Measurements from ENCODE around the gene MXD4.
A peak's percentile ranks its signal among the peaks of the same experiment; 100 is the strongest.
"Not testable (repeated sequence)": the region's sequence is repeated elsewhere in the genome, so short reads cannot be mapped to it uniquely, and the experiment has no call there.

Gene MXD4

GRCh38 chr4:2250357-2251072, 11.4 kb downstream of the MXD4 start:
- DNase-seq (ENCODE audit: low spot score): no peak

- DNase-seq (ENCODE audit: low spot score): no peak
These were observed 12.2 kb downstream of the MXD4 start for GRCh38 chr4:2249526-2250356.

GRCh38 chr4:2248821-2249261, 13.1 kb downstream of the MXD4 start:
- DNase-seq (ENCODE audit: low spot score): no peak

- DNase-seq (ENCODE audit: low spot score): no peak
These were observed 13.7 kb downstream of the MXD4 start for GRCh38 chr4:2248044-2248780.

- no peak for DNase-seq (ENCODE audit: low spot score)
These were observed 14.5 kb downstream of the MXD4 start for GRCh38 chr4:2247128-2248043.

- no peak for DNase-seq (ENCODE audit: low spot score)
These were observed 15.4 kb downstream of the MXD4 start for GRCh38 chr4:2246384-2247127.

- DNase-seq (ENCODE audit: low spot score): no peak
These were observed 16.1 kb downstream of the MXD4 start for GRCh38 chr4:2245787-2246275.

- no peak for DNase-seq (ENCODE audit: low spot score)
These were observed 16.7 kb downstream of the MXD4 start for GRCh38 chr4:2245057-2245786.

- peak; percentile 28 for DNase-seq (ENCODE audit: low spot score)
These were observed 18.1 kb downstream of the MXD4 start for GRCh38 chr4:2243681-2244380.

GRCh38 chr4:2241410-2242353, 20.2 kb downstream of the MXD4 start, which contains the start of the genes HAUS3 and POLN:
HAUS3 (minus strand) TSS chr4:2242121; CDS start chr4:2240946, 1,175 bp downstream.
POLN (minus strand) TSS chr4:2242121; CDS start chr4:2229231, 12,890 bp downstream.
- DNase-seq (ENCODE audit: low spot score): peak; percentile 97

- DNase-seq (ENCODE audit: low spot score): no peak
These were observed 20.9 kb downstream of the MXD4 start for GRCh38 chr4:2241003-2241402.

- no peak for DNase-seq (ENCODE audit: low spot score)
These were observed 24.8 kb downstream of the MXD4 start for GRCh38 chr4:2236944-2237666.

GRCh38 chr4:2231082-2231481, 30.8 kb downstream of the MXD4 start:
- no peak for DNase-seq (ENCODE audit: low spot score)

GRCh38 chr4:2226261-2226660, 35.6 kb downstream of the MXD4 start:
- DNase-seq (ENCODE audit: low spot score): no peak

- DNase-seq (ENCODE audit: low spot score): no peak
These were observed 39.1 kb downstream of the MXD4 start for GRCh38 chr4:2222838-2223237.

GRCh38 chr4:2221378-2221777, 40.5 kb downstream of the MXD4 start:
- not testable (repeated sequence) for DNase-seq (ENCODE audit: low spot score)

GRCh38 chr4:2220016-2220630, 41.8 kb downstream of the MXD4 start:
- peak; percentile 48 for DNase-seq (ENCODE audit: low spot score)

Data from COLO829 (cell line).